Astrocyte (in vitro differentiated cells and primary cell): ENCODE results near the gene SPEM3. TPM values are rescaled to one million over a fixed set of nuclear protein-coding genes. Genes with fewer than 3 reads are reported as not detected.

Source experiments
- DNase-seq: peaks from one replicate; pipeline ENCODE4 v3.0.0-alpha.2; 2010; ENCODE audit warnings: low read depth
- FAIRE-seq: peaks from 2 replicates; lab custom pipeline; 2011; peaks lifted over from hg19 to GRCh38; lab: Jason Lieb, UNC
- H2AFZ ChIP-seq: 2 replicates; pipeline ENCODE4 v1.6.0; 2012; ENCODE audit warnings: low read depth, low read length, inconsistent platforms
- H3K27ac ChIP-seq: 2 replicates; pipeline ENCODE4 v1.5.1; 2011; ENCODE audit warnings: low read depth, low read length, inconsistent platforms
- H3K27me3 ChIP-seq: 2 replicates; pipeline ENCODE4 v1.6.0; 2011; ENCODE audit warnings: low read length, inconsistent platforms; ENCODE audit not compliant: insufficient read depth
- H3K36me3 ChIP-seq: 2 replicates; pipeline ENCODE4 v1.5.1; 2011; ENCODE audit warnings: low read length, inconsistent platforms; ENCODE audit not compliant: insufficient read depth
- H3K4me1 ChIP-seq: 2 replicates; pipeline ENCODE4 v1.5.1; 2011; ENCODE audit warnings: low read length, inconsistent platforms; ENCODE audit not compliant: insufficient read depth
- H3K4me2 ChIP-seq: 2 replicates; pipeline ENCODE4 v1.6.0; 2012; ENCODE audit warnings: low read length, inconsistent platforms
- H3K4me3 ChIP-seq: 2 replicates; pipeline ENCODE4 v1.5.1; 2011; ENCODE audit warnings: low read depth, mild to moderate bottlenecking, low read length, inconsistent platforms; ENCODE audit not compliant: insufficient read depth
- H3K79me2 ChIP-seq: 2 replicates; pipeline ENCODE4 v1.6.0; 2012; ENCODE audit warnings: mild to moderate bottlenecking, low read length, inconsistent platforms; ENCODE audit not compliant: insufficient read depth
- H3K9ac ChIP-seq: 2 replicates; pipeline ENCODE4 v1.6.0; 2012; ENCODE audit warnings: mild to moderate bottlenecking, low read length, inconsistent platforms
- H3K9me3 ChIP-seq: 2 replicates; pipeline ENCODE4 v1.5.1; 2012; ENCODE audit warnings: low read depth, mild to moderate bottlenecking, low read length, inconsistent platforms; ENCODE audit not compliant: insufficient read depth
- H4K20me1 ChIP-seq: 2 replicates; pipeline ENCODE4 v1.6.0; 2012; ENCODE audit warnings: low read length, inconsistent platforms; ENCODE audit not compliant: insufficient read depth
- H3K27ac Mint-ChIP-seq: one replicate; pipeline ENCODE4 v1.8.0; 2021; ENCODE audit warnings: mild to moderate bottlenecking, mixed read lengths; ENCODE audit not compliant: unreplicated experiment
- H3K27me3 Mint-ChIP-seq: one replicate; pipeline ENCODE4 v1.8.0; 2021; ENCODE audit warnings: low read depth, mixed read lengths; ENCODE audit not compliant: unreplicated experiment
- H3K36me3 Mint-ChIP-seq: one replicate; pipeline ENCODE4 v1.8.0; 2021; ENCODE audit warnings: low read depth, mixed read lengths; ENCODE audit not compliant: unreplicated experiment
- H3K4me1 Mint-ChIP-seq: one replicate; pipeline ENCODE4 v1.8.0; 2021; ENCODE audit warnings: low read depth, mixed read lengths; ENCODE audit not compliant: unreplicated experiment
- H3K4me3 Mint-ChIP-seq: one replicate; pipeline ENCODE4 v1.8.0; 2021; ENCODE audit warnings: mild to moderate bottlenecking, moderate library complexity, mixed read lengths; ENCODE audit not compliant: unreplicated experiment
- H3K9me3 Mint-ChIP-seq: one replicate; pipeline ENCODE4 v1.8.0; 2021; ENCODE audit warnings: mild to moderate bottlenecking, mixed read lengths; ENCODE audit not compliant: unreplicated experiment
- CTCF ChIP-seq: IDR thresholded peaks from 2 replicates; pipeline ENCODE4 v1.5.1; 2011; ENCODE audit warnings: low read depth, mild to moderate bottlenecking, inconsistent platforms, low read length, moderate library complexity; ENCODE audit not compliant: insufficient read depth
- EZH2 ChIP-seq: IDR thresholded peaks from 2 replicates; pipeline ENCODE4 v1.6.1; 2012; ENCODE audit warnings: mild to moderate bottlenecking, low read length, inconsistent platforms; ENCODE audit not compliant: insufficient read depth
- total RNA-seq: library from RNA; stranded (reverse); gene quantifications from 2 replicates; pipeline ENCODE4 v1.2.1, GENCODE V29; 2021

Gene SPEM3
- total RNA-seq, 1 donor from 2014 or later: not detected

DNA sequence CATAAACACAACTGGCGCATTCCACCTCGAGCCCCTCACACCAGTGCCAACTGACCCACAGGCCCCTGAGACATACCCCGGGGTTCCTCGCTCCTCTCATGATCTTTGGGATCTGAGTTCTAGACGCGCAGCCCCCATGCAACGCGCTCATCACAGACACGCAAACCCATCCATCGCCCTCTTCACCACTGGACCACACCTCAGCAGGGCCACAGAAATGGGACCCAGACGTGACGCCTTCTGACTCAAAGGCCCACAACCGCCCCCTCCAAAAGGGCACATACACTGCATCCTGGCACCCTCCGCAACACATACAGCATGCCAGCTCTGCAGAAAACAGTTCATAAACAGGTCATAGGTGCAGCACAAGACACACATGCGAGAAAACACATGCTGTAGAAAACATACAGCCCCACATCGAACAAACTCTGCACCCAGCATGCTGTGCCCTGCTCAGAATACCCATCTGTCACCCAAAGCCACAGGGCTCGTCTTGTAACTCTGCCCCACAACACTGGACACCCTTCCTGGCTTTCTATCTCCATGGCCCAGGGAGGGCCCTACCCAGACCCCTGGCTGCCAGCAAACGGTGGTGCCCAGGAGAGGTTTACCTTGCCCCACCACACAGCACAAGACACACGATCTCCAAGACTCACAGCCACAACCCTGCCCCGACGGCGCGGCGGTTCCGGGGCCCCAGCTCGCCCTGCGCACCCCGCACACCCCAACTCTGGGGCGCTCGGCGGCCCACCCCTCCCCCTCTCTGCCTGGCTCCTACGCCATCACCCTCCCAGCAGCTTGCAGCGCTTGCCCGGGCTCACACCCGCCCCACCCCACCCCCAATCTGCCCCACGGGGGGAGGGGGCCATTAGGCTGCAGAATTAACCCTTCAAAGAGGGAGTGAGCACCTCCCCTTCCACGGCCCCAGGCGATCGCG, 49.9 kb downstream of the SPEM3 start:
- peaks cover 52% of the 10 kb centered on the region for H4K20me1 ChIP-seq
- H3K4me1 Mint-ChIP-seq: peaks cover 41% of the 10 kb centered on the region

GRCh38 chr17:7479213-7480088, 50.8 kb downstream of the SPEM3 start, which contains the start of gene ZBTB4:
TSS of gene ZBTB4 (minus strand) at chr17:7479631. CDS start at chr17:7466801, 12,830 bp downstream.
- H3K27me3 Mint-ChIP-seq: no peaks in the 10 kb centered on the region
- Histone ChIP-seq H3K4me2 (peak within 1 kb of the TSS; percentile 96), H3K36me3 (no peaks in the 10 kb centered on the region), H3K4me1 (peaks cover 44% of the 10 kb centered on the region), H3K79me2 (peaks cover 56% of the 10 kb centered on the region), H4K20me1 (peaks cover 43% of the 10 kb centered on the region), H3K4me3 (peak within 1 kb of the TSS; percentile 69), H3K27me3 (no peaks in the 10 kb centered on the region), H3K9me3 (no peaks in the 10 kb centered on the region), H3K27ac (peak within 1 kb of the TSS; percentile 78), H3K9ac (peak within 1 kb of the TSS; percentile 93), H2AFZ (peak within 1 kb of the TSS; percentile 93)
- no peak for FAIRE-seq
- no peaks in the 10 kb centered on the region for H3K9me3 Mint-ChIP-seq
- peak within 1 kb of the TSS; percentile 93 for H3K27ac Mint-ChIP-seq
- TF ChIP-seq CTCF (no peak), EZH2 (no peak)
- H3K4me1 Mint-ChIP-seq: peaks cover 41% of the 10 kb centered on the region
- peaks cover 3% of the 10 kb centered on the region for H3K36me3 Mint-ChIP-seq
- DNase-seq: peak; percentile 44
- H3K4me3 Mint-ChIP-seq: peak within 1 kb of the TSS; percentile 97

More for the DNA sequence above, 49.9 kb downstream of the SPEM3 start:
- no peaks in the 10 kb centered on the region for H3K36me3 ChIP-seq
- peak overlapping the region; percentile 94 for H3K4me2 ChIP-seq
- no peaks in the 10 kb centered on the region for H3K9me3 Mint-ChIP-seq
- no peaks in the 10 kb centered on the region for H3K27me3 Mint-ChIP-seq
- no peak for TF ChIP-seq CTCF
- H3K4me3 Mint-ChIP-seq: peak overlapping the region; percentile 97
- H3K4me3 ChIP-seq: peak overlapping the region; percentile 69
- no peaks in the 10 kb centered on the region for H3K27me3 ChIP-seq
- peaks cover 44% of the 10 kb centered on the region for H3K4me1 ChIP-seq
- H3K27ac Mint-ChIP-seq: peak overlapping the region; percentile 92
- H2AFZ ChIP-seq: peak overlapping the region; percentile 51
- no peak for FAIRE-seq
- peaks cover 3% of the 10 kb centered on the region for H3K36me3 Mint-ChIP-seq
- peak overlapping the region; percentile 67 for H3K27ac ChIP-seq
- no peaks in the 10 kb centered on the region for H3K9me3 ChIP-seq
- peak overlapping the region; percentile 93 for H3K9ac ChIP-seq
- peak; percentile 8 for DNase-seq
- peaks cover 65% of the 10 kb centered on the region for H3K79me2 ChIP-seq
